PC-9 (cell line): Measurements from ENCODE around the gene GAA. TPM values are rescaled to one million over a fixed set of nuclear protein-coding genes. Genes with fewer than 3 reads are reported as not detected.

Source experiments
- Bru-seq: library from RNA; stranded (reverse); fragments of 400-500 nt; gene quantifications from one replicate; lab custom pipeline; 2021; lab: Mats Ljungman, UMichigan
- BruChase-seq, 2 experiments: library from RNA; stranded (reverse); fragments of 400-500 nt; gene quantifications; one replicate each; lab custom pipeline; 2021; lab: Mats Ljungman, UMichigan
- BruUV-seq: library from RNA; stranded (reverse); fragments of 400-500 nt; replicated peaks from 2 replicates; lab custom pipeline; 2021; lab: Mats Ljungman, UMichigan
- CTCF ChIA-PET: fragments of 300-600 bp; sonication (Branson Sonifier 250); formaldehyde crosslinking; loops from one replicate; lab custom pipeline; 2022; ENCODE audit warnings: antibody characterized with exemption; lab: Charles Lee
- POLR2A ChIA-PET: fragments of 300-600 bp; sonication (Branson Sonifier 250); formaldehyde crosslinking; loops from one replicate; lab custom pipeline; 2022; ENCODE audit warnings: antibody characterized with exemption; ENCODE audit not compliant: unreplicated experiment; lab: Charles Lee
- DNase-seq, 2 experiments: peaks; one replicate each; pipeline versions ENCODE4 v3.0.0 to v3.0.0-alpha.2; 2015 to 2022; ENCODE audit warnings: mixed read lengths in 1 of 2
- H2AFZ ChIP-seq: fragments of 200-600 bp; sonication (generic); 2 replicates; pipeline ENCODE4 v1.8.1; 2017; ENCODE audit warnings: antibody characterized with exemption
- H3F3A ChIP-seq: fragments of 200-600 bp; sonication (generic); 2 replicates; pipeline ENCODE4 v1.8.1; 2017; ENCODE audit warnings: antibody characterized with exemption, mild to moderate bottlenecking, low read depth; ENCODE audit not compliant: insufficient read depth
- H3K27ac ChIP-seq: fragments of 200-600 bp; sonication (generic); 2 replicates; pipeline ENCODE4 v1.6.1; 2016; ENCODE audit warnings: mixed run types
- H3K27me3 ChIP-seq: fragments of 200-600 bp; sonication (generic); 2 replicates; pipeline ENCODE4 v1.6.1; 2016; ENCODE audit warnings: low read depth, mixed run types; ENCODE audit not compliant: insufficient read depth
- H3K36me3 ChIP-seq: fragments of 200-600 bp; sonication (generic); 2 replicates; pipeline ENCODE4 v1.6.1; 2016; ENCODE audit warnings: low read depth, mixed run types
- H3K4me1 ChIP-seq: fragments of 200-600 bp; sonication (generic); replicated peaks from 2 replicates; pipeline ENCODE4 v1.6.1; 2016; ENCODE audit warnings: mixed run types; ENCODE audit not compliant: insufficient read depth
- H3K4me2 ChIP-seq: fragments of 200-600 bp; sonication (generic); 2 replicates; pipeline ENCODE4 v1.6.1; 2017; ENCODE audit warnings: mixed run types
- H3K4me3 ChIP-seq: fragments of 200-600 bp; sonication (generic); 2 replicates; pipeline ENCODE4 v1.6.1; 2016; ENCODE audit warnings: mixed run types
- H3K79me2 ChIP-seq: fragments of 200-600 bp; sonication (generic); 2 replicates; pipeline ENCODE4 v1.6.1; 2017; ENCODE audit warnings: low read depth, mixed run types
- H3K9me2 ChIP-seq: fragments of 200-600 bp; sonication (generic); 2 replicates; pipeline ENCODE4 v1.8.1; 2017; ENCODE audit warnings: mild to moderate bottlenecking; ENCODE audit not compliant: insufficient read depth
- H3K9me3 ChIP-seq: fragments of 200-600 bp; sonication (generic); 2 replicates; pipeline ENCODE4 v1.8.1; 2016; ENCODE audit warnings: low read depth; ENCODE audit not compliant: insufficient read depth
- H4K20me1 ChIP-seq: fragments of 200-600 bp; sonication (generic); 2 replicates; pipeline ENCODE4 v1.8.1; 2017; ENCODE audit not compliant: insufficient read depth
- CTCF ChIP-seq: fragments of 200-600 bp; sonication (generic); conservative IDR thresholded peaks from 2 replicates; pipeline ENCODE4 v1.6.1; 2017; ENCODE audit warnings: mixed run types, antibody characterized with exemption, mild to moderate bottlenecking, moderate library complexity
- EZH2 ChIP-seq: fragments of 200-600 bp; sonication (generic); IDR thresholded peaks from 2 replicates; pipeline ENCODE4 v1.8.0; 2017; ENCODE audit warnings: antibody characterized with exemption, low read depth
- intact Hi-C: fragments of 100-400 bp; cut with micrococcal nuclease; formaldehyde crosslinking; loops from one replicate; pipeline ENCODE4 v1.10.0; 2022; ENCODE audit not compliant: unreplicated experiment
- long read RNA-seq: library from polyadenylated mRNA; stranded (forward); transcript quantifications from one replicate; pipeline ENCODE4 v2.0.0, GENCODE V29; 2022
- total RNA-seq: library from RNA; stranded (reverse); gene quantifications from 2 replicates; pipeline ENCODE4 v1.2.3, GENCODE V29; 2021

The GAA gene
- total RNA-seq: 86.9 and 126 TPM in 2 replicates
- percentile 50 among the genes with signal in this experiment for Bru-seq, nascent RNA
- BruChase-seq, experiment 1, labeled RNA remaining after a 2-hour chase: percentile 64 among the genes with signal in this experiment
- BruChase-seq, experiment 2, labeled RNA remaining after a 6-hour chase: percentile 69 among the genes with signal in this experiment
- long read RNA-seq, transcript GAA-202 (21 exons, 3,549 nt): major isoform, 48 of 128 reads
- long read RNA-seq, transcript GAA-201 (20 exons, 3,626 nt): minor isoform, 13 of 128 reads
- long read RNA-seq, partial matches to known transcripts: 30 of 128 reads
- long read RNA-seq, other reads (novel, unspliced or antisense): 33 of 128 reads

DNA sequence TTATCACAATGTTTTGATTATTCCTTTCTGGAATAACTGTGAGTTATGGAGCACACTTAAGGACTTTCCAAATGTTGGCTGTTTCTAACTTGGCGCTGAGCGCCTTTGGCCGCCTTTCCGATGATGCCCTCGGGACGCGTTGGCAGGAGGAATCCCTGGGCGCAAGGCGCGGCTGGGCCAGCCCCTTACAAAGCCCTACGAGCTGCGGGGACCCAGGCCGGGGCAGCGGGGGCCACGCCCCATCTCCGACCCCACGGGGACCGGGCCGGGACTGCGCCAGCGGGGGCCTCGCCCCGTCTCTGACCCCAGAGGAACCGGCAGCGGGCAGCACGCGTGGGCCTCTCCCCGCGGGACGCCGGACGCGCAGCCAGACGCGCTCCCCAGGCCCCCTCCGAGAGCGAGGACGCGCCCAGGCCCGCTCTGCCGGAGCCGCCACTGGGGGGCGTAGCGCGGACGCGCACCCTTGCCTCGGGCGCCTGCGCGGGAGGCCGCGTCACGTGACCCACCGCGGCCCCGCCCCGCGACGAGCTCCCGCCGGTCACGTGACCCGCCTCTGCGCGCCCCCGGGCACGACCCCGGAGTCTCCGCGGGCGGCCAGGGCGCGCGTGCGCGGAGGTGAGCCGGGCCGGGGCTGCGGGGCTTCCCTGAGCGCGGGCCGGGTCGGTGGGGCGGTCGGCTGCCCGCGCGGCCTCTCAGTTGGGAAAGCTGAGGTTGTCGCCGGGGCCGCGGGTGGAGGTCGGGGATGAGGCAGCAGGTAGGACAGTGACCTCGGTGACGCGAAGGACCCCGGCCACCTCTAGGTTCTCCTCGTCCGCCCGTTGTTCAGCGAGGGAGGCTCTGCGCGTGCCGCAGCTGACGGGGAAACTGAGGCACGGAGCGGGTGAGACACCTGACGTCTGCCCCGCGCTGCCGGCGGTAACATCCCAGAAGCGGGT is at the start of gene GAA:
Gene GAA (plus strand): TSS at position 571 of the 935 bp plus-strand sequence. CDS start 3,006 bp downstream, outside the sequence.
- BruUV-seq: no TSS peak

GRCh38 chr17:80051681-80052080 is 49.7 kb upstream of the GAA start:
- no peaks in the 10 kb centered on the region for H3K9me3 ChIP-seq
- no peak for DNase-seq
- H3F3A ChIP-seq: no peaks in the 10 kb centered on the region
- intact Hi-C loops: no loop called here
- no peaks in the 10 kb centered on the region for H3K36me3 ChIP-seq
- BruUV-seq: no TSS peak
- no peak overlapping the region for H3K4me3 ChIP-seq
- no peaks in the 10 kb centered on the region for H3K27me3 ChIP-seq
- no peaks in the 10 kb centered on the region for H3K4me1 ChIP-seq
- CTCF ChIA-PET: interaction anchor here (0.8 kb wide), 1 partner anchor 31 kb away, joined by 5 read pairs; no protein-coding TSS in a partner anchor
- no peak overlapping the region for H3K27ac ChIP-seq
- no peak overlapping the region for H3K4me2 ChIP-seq
- TF ChIP-seq CTCF (no peak), EZH2 (no peak)
- no peaks in the 10 kb centered on the region for H3K79me2 ChIP-seq
- no peaks in the 10 kb centered on the region for H4K20me1 ChIP-seq
- POLR2A ChIA-PET: no interaction called here
- no peaks in the 10 kb centered on the region for H3K9me2 ChIP-seq
- H2AFZ ChIP-seq: no peak overlapping the region

More for the DNA sequence above, at the start of gene GAA:
- Histone ChIP-seq H3K27ac (no peak within 1 kb of the TSS), H3F3A (no peaks in the 10 kb centered on the region), H4K20me1 (no peaks in the 10 kb centered on the region), H3K36me3 (no peaks in the 10 kb centered on the region), H3K4me1 (no peaks in the 10 kb centered on the region), H3K9me3 (no peaks in the 10 kb centered on the region), H3K79me2 (0 out of 2 replicates have a peak, but pooled peaks cover 2% of the 10 kb centered on the region), H3K4me3 (peak within 1 kb of the TSS; percentile 82), H3K9me2 (no peaks in the 10 kb centered on the region), H3K27me3 (no peaks in the 10 kb centered on the region), H2AFZ (peak within 1 kb of the TSS; percentile 95), H3K4me2 (peak within 1 kb of the TSS; percentile 95)
- intact Hi-C loops: loop anchor here (1.0 to 5.0 kb wide), 3 partner anchors 23 to 153 kb away; partner anchors contain the start of gene EIF4A3
- DNase-seq: peak; percentile 36 to 89
- CTCF ChIA-PET: interaction anchor here (0.6 to 1.0 kb wide), 5 partner anchors 23 to 160 kb away, joined by 3 to 15 read pairs (median 3); no protein-coding TSS in a partner anchor
- TF ChIP-seq CTCF (peak; percentile 61; the same call in 1 of the 2 replicates), EZH2 (no peak)
- POLR2A ChIA-PET: interaction anchor here (0.6 to 1.0 kb wide), 6 partner anchors 15 to 526 kb away, joined by 3 to 7 read pairs (median 4); no protein-coding TSS in a partner anchor

DNA sequence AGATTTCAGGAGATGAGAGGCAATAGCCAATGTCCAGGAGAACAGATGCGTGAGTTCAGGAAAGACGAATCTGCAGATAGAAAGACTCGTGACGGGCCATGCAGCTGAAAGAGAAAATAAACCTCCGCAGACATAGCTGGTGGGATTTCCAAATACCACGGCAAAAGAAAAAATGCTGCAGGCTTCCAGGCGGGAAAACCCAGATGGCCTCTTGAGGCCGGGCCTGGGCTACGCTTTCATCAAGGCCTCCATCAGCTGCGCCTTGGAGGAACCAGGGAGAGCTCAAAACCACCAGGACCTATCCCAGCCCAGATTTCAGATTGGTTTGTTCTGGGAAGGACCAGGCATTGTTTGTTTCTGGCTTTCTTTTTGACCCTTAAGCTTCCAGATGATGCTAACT is 48.3 kb upstream of the GAA start:
- DNase-seq: no peak
- no peak overlapping the region for H3K27ac ChIP-seq
- H3K27me3 ChIP-seq: no peaks in the 10 kb centered on the region
- BruUV-seq: no TSS peak
- ChIA-PET CTCF (no interaction called here), POLR2A (no interaction called here)
- H3K9me3 ChIP-seq: no peaks in the 10 kb centered on the region
- TF ChIP-seq CTCF (no peak), EZH2 (no peak)
- no peaks in the 10 kb centered on the region for H3K79me2 ChIP-seq
- intact Hi-C loops: no loop called here
- no peaks in the 10 kb centered on the region for H3K36me3 ChIP-seq
- no peaks in the 10 kb centered on the region for H3K4me1 ChIP-seq
- H3F3A ChIP-seq: no peaks in the 10 kb centered on the region
- no peaks in the 10 kb centered on the region for H4K20me1 ChIP-seq
- H3K9me2 ChIP-seq: no peaks in the 10 kb centered on the region
- no peak overlapping the region for H3K4me3 ChIP-seq
- H2AFZ ChIP-seq: no peak overlapping the region
- H3K4me2 ChIP-seq: no peak overlapping the region
